GM18499 (cell line): Measurements from ENCODE around the gene CDIPT.

Experiments
- ATAC-seq: cut with Tn5 transposase; IDR thresholded peaks from one replicate; pipeline ENCODE4 v1.9.1; 2021; ENCODE audit warnings: moderate number of reproducible peaks; ENCODE audit not compliant: insufficient read depth, unreplicated experiment

The CDIPT gene

GRCh38 chr16:29863669-29863984, 601 bp upstream of the CDIPT start:
- ATAC-seq, result no peak

- ATAC-seq, result no peak
Measured at GRCh38 chr16:29862383-29862883, 593 bp downstream of the CDIPT start.

- ATAC-seq, result no peak
Measured at GRCh38 chr16:29860218-29860617, 2.8 kb downstream of the CDIPT start.

- no peak for ATAC-seq
Measured at GRCh38 chr16:29858974-29859373, 4.1 kb downstream of the CDIPT start.

- ATAC-seq, result no peak
Measured at GRCh38 chr16:29858149-29858849, 4.7 kb downstream of the CDIPT start.

- no peak for ATAC-seq
Measured at GRCh38 chr16:29857133-29857760, 5.8 kb downstream of the CDIPT start.

- no peak for ATAC-seq
Measured at GRCh38 chr16:29854520-29855100, 8.4 kb downstream of the CDIPT start.

- no peak for ATAC-seq
Measured at GRCh38 chr16:29852654-29853053, 10.4 kb downstream of the CDIPT start.

- no peak for ATAC-seq
Measured at GRCh38 chr16:29850998-29851397, 12.0 kb downstream of the CDIPT start.

- ATAC-seq, result no peak
Measured at GRCh38 chr16:29849505-29849904, 13.5 kb downstream of the CDIPT start.

GRCh38 chr16:29848420-29849297, 14.4 kb downstream of the CDIPT start:
- ATAC-seq, result no peak

- no peak for ATAC-seq
Measured at GRCh38 chr16:29845656-29846055, 17.4 kb downstream of the CDIPT start.

- ATAC-seq, result no peak
Measured at GRCh38 chr16:29844575-29845331, 18.3 kb downstream of the CDIPT start.

GRCh38 chr16:29843931-29844330, 19.1 kb downstream of the CDIPT start:
- ATAC-seq, result no peak

GRCh38 chr16:29842732-29843346, 20.2 kb downstream of the CDIPT start:
- ATAC-seq, result no peak

- ATAC-seq, result no peak
Measured at GRCh38 chr16:29841631-29842030, 21.4 kb downstream of the CDIPT start.

- no peak for ATAC-seq
Measured at GRCh38 chr16:29840240-29840639, 22.8 kb downstream of the CDIPT start.

- ATAC-seq, result no peak
Measured at GRCh38 chr16:29839822-29840221, 23.2 kb downstream of the CDIPT start.

- ATAC-seq, result no peak
Measured at GRCh38 chr16:29837841-29838240, 25.2 kb downstream of the CDIPT start.

GRCh38 chr16:29836623-29837022, 26.4 kb downstream of the CDIPT start:
- no peak for ATAC-seq
